Measurements from ENCODE around the gene SH3PXD2A.

DNA sequence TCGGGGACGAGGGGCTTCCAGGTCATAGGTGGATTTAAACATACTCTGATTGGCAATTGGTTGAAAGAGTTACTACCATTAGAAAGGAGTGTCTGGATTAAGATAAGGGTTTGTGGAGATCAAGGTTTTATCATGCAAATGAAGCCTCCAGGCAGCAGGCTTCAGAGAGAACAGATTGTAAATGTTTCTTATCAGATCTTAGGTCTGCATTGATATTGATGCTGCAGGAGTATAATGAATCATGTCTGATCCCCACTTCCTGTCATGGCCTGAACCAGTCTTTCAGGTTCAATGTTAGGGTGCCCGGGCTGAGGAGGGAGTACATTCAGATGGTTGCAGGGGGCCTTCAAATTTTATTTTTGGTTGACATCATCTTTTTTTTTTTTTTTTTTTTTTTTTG is 51.4 kb downstream of the SH3PXD2A start:
- TF ChIP-seq ZNF18 (tag by site-specific recombination; IDR thresholded peaks at IDR 0.05) = no peak
- TF ChIP-seq TSHZ1 (tag by site-specific recombination; IDR thresholded peaks at IDR 0.05; ENCODE audit: borderline replicate concordance) = no peak
- TF ChIP-seq SP2 (tag by site-specific recombination; IDR thresholded peaks at IDR 0.05) = no peak
- no peak for TF ChIP-seq ZNF747 (tag by site-specific recombination; IDR thresholded peaks at IDR 0.05)
- no peak for TF ChIP-seq ZNF140 (tag by site-specific recombination; IDR thresholded peaks at IDR 0.05)
- TF ChIP-seq, protein P1, sequence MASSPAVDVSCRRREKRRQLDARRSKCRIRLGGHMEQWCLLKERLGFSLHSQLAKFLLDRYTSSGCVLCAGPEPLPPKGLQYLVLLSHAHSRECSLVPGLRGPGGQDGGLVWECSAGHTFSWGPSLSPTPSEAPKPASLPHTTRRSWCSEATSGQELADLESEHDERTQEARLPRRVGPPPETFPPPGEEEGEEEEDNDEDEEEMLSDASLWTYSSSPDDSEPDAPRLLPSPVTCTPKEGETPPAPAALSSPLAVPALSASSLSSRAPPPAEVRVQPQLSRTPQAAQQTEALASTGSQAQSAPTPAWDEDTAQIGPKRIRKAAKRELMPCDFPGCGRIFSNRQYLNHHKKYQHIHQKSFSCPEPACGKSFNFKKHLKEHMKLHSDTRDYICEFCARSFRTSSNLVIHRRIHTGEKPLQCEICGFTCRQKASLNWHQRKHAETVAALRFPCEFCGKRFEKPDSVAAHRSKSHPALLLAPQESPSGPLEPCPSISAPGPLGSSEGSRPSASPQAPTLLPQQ (tag by site-specific recombination; IDR thresholded peaks at IDR 0.05) = no peak
- TF ChIP-seq, protein P2, sequence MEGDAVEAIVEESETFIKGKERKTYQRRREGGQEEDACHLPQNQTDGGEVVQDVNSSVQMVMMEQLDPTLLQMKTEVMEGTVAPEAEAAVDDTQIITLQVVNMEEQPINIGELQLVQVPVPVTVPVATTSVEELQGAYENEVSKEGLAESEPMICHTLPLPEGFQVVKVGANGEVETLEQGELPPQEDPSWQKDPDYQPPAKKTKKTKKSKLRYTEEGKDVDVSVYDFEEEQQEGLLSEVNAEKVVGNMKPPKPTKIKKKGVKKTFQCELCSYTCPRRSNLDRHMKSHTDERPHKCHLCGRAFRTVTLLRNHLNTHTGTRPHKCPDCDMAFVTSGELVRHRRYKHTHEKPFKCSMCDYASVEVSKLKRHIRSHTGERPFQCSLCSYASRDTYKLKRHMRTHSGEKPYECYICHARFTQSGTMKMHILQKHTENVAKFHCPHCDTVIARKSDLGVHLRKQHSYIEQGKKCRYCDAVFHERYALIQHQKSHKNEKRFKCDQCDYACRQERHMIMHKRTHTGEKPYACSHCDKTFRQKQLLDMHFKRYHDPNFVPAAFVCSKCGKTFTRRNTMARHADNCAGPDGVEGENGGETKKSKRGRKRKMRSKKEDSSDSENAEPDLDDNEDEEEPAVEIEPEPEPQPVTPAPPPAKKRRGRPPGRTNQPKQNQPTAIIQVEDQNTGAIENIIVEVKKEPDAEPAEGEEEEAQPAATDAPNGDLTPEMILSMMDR (tag by site-specific recombination; IDR thresholded peaks at IDR 0.05) = no peak
